NCI-H1417 treated with DMSO at 0.1 percent for 48 hours (cell line): Measurements from ENCODE around the gene NEUROD1.

Source experiments
- DNase-seq: peaks from one replicate; lab custom pipeline; 2025; lab: John Stamatoyannopoulos, UW

Gene NEUROD1

DNA sequence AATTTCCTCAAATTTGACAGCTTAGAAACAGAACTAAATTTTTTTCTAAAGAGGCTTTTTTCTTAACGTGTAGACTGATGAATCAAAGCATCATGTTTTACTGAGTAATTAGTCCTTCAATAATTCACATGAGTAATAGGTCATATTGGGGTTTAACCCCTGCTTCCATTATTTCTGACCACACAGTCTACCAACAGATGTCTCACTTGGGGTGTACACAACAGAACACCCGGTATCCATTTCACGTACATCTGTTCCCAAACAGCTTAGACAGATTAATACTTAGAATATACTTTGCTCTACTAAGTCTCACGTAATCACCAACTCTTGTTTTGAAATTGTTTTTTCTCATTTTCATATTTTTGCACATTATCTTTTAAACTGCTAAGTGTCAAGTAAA, 38.2 kb downstream of the NEUROD1 start:
- DNase-seq, result no peak

DNA sequence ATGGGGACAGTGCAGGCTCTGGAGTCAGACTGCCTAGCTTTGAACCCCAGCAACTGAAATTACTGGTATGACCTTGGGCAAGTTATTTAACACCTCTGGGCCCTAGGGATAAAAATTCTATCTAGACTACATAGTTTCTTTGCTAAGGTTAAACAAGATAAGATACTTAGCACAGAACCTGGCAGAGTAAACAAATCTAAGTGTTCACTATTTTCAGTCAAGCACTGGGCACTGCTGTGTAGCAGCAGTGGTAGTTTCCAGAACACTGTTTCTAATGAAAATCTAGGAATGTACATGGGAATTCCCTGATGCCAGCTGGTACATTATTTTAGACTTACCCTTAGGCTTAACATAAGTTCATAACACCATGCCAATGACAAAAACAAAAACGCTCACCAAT, 40.6 kb downstream of the NEUROD1 start:
- no peak for DNase-seq

DNA sequence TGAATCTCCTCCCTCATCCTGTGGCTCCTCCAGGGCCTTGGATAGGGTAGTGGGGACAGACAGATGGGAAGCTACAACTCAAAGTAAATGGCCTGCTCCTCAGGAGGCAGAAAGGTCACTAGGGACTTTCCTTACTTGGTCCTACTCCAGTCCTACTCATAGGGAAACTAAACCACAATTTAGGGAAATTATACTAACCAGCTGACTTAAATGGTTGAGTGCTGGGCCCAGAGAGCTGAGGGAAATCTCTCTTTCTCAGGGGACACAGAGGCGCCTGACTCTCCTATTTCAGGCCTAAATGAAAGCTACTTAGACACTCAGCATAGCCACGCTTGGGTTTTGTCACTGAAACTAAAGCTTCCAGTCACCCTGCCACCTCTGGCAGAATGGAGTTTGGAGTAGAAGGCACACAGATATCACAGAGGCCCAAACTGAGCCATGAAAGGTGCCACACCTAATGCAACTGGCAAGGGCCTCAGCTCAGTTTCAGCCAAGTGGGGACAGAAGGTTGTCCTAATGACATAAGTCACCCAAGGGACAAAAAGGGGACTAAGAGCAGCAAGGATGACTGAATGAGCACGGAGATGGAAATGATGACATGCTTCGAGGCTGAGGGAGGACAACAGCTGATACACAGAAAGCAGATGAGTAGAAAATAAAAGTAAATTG, 47.5 kb downstream of the NEUROD1 start:
- no peak for DNase-seq

DNA sequence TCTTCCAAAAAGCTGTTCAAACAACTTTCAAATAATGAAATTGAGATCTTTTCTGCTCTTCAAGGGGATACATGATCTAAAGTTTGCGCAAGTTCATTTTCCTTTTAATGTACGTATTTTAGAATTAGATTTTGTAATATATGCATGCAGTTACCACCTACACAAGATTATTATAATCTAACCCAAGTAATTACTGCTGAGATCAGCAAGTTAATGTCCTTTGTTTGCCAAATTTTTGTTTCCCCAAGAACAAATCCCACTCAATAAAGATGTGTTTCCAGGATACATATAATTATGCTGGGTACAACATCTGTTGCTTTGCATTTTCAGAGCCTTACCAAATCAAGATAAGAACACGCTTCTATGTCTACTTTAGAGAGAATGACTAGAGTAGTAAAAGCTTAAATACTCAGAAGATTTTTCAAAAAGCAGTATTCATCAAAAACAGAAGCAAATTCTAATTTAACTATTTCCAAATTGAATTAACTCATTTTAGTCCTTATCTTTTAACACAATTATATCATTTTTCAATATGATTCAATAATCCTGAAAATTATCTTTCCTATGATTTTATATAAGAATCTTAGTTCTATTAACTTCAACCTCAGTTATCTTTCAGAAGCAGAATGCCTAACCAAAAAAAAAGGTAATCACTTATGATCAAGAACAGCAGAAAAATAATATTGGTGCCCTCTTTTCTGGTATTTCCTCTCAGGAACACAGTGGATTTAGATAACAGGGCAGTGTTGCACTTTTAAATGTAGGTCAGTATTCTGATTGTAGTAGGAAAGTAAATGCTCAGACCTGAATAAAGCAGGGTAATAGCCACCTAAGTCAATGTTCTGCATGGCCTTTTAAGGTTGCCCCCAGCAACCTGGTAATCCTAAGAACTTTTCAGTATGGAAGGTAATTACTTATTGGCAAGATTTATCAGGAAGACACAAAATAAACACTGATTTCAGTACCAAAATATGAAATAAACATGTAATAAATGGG, 51.4 kb downstream of the NEUROD1 start:
- DNase-seq, result no peak

DNA sequence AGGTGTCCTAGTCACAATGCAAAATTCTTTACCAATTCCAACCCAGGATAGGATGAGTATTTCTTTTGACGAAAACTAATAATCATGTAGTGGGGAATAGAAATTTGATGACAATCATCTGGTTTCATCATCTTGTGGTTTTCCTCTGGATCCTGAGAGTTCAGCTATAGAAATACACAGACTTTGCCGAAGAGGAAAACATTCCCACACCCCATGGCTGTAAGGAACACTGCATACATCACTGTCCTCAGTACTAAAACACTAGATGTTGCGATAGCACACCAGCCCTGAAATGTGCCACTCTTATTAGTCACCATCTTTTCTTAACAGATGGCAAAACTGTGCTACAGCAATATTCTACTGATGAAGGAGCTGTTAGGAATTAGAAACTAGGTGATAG, 52.8 kb downstream of the NEUROD1 start:
- DNase-seq, result no peak

DNA sequence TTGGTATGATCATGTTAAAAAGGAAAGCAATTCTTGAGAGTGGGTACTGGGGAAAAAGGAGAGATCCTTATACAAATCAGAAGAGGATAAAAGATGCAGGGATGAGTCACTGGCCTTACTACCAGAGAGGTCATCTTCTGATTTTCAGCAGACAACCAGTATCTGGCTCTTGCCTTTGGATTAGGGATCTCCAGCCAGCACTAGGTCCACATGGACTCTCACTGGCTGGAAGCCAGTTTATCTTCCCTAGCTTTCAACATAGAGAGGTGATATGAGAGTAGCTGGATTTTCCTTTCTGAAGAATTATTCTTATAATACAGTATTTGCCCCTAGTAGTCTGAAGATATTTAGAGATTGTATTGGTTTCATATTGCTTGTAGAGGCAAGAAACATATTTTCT, 53.6 kb downstream of the NEUROD1 start:
- DNase-seq, result no peak
